Nephron progenitor cell (in vitro differentiated cells): ENCODE data around the gene NAA20.

Experiments used
- DNase-seq: peaks from one replicate; pipeline ENCODE4 v3.0.0; 2021
- H3K27ac Mint-ChIP-seq: 2 replicates; pipeline ENCODE4 v1.8.0; 2021; ENCODE audit warnings: mild to moderate bottlenecking, moderate library complexity, mixed read lengths
- H3K27me3 Mint-ChIP-seq: 2 replicates; pipeline ENCODE4 v1.8.0; 2021; ENCODE audit warnings: mild to moderate bottlenecking, low read depth, mixed read lengths; ENCODE audit not compliant: poor library complexity
- H3K36me3 Mint-ChIP-seq: 2 replicates; pipeline ENCODE4 v1.8.0; 2021; ENCODE audit warnings: low read depth, mixed read lengths
- H3K4me1 Mint-ChIP-seq: 2 replicates; pipeline ENCODE4 v1.8.0; 2021; ENCODE audit warnings: mixed read lengths
- H3K4me3 Mint-ChIP-seq: 2 replicates; pipeline ENCODE4 v1.8.0; 2021; ENCODE audit warnings: mild to moderate bottlenecking, moderate library complexity, mixed read lengths
- H3K9me3 Mint-ChIP-seq: 2 replicates; pipeline ENCODE4 v1.8.0; 2021; ENCODE audit warnings: mild to moderate bottlenecking, moderate library complexity, mixed read lengths
- TF ChIP-seq, protein P1 (sequence below): fragments of 200-600 bp; sonication (generic); IDR thresholded peaks from 2 replicates; pipeline ENCODE4 v1.5.0; 2021; ENCODE audit warnings: antibody characterized with exemption

The NAA20 gene

GRCh38 chr20:19981031-19981451, 36.1 kb upstream of the NAA20 start:
- peak overlapping the region; percentile 98 for H3K27ac Mint-ChIP-seq
- peaks cover 16% of the 10 kb centered on the region for H3K9me3 Mint-ChIP-seq
- H3K4me1 Mint-ChIP-seq = peaks cover 50% of the 10 kb centered on the region
- peaks cover 79% of the 10 kb centered on the region for H3K36me3 Mint-ChIP-seq
- peak overlapping the region; percentile 46 for H3K4me3 Mint-ChIP-seq
- TF ChIP-seq, protein P1, sequence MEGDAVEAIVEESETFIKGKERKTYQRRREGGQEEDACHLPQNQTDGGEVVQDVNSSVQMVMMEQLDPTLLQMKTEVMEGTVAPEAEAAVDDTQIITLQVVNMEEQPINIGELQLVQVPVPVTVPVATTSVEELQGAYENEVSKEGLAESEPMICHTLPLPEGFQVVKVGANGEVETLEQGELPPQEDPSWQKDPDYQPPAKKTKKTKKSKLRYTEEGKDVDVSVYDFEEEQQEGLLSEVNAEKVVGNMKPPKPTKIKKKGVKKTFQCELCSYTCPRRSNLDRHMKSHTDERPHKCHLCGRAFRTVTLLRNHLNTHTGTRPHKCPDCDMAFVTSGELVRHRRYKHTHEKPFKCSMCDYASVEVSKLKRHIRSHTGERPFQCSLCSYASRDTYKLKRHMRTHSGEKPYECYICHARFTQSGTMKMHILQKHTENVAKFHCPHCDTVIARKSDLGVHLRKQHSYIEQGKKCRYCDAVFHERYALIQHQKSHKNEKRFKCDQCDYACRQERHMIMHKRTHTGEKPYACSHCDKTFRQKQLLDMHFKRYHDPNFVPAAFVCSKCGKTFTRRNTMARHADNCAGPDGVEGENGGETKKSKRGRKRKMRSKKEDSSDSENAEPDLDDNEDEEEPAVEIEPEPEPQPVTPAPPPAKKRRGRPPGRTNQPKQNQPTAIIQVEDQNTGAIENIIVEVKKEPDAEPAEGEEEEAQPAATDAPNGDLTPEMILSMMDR = no peak
- DNase-seq = no peak
- H3K27me3 Mint-ChIP-seq = peaks cover 3% of the 10 kb centered on the region

GRCh38 chr20:19986419-19986818, 30.7 kb upstream of the NAA20 start:
- Mint-ChIP-seq H3K36me3 (peaks cover 64% of the 10 kb centered on the region), H3K9me3 (peaks cover 7% of the 10 kb centered on the region), H3K27me3 (peaks cover 3% of the 10 kb centered on the region), H3K4me3 (no peak overlapping the region), H3K4me1 (peaks cover 15% of the 10 kb centered on the region), H3K27ac (no peak overlapping the region)
- TF ChIP-seq, protein P1 = no peak
- DNase-seq = no peak

- no peak overlapping the region for H3K4me3 Mint-ChIP-seq
- DNase-seq = no peak
- H3K4me1 Mint-ChIP-seq = peaks cover 16% of the 10 kb centered on the region
- H3K9me3 Mint-ChIP-seq = peaks cover 7% of the 10 kb centered on the region
- TF ChIP-seq, protein P1 = no peak
- H3K27me3 Mint-ChIP-seq = no peaks in the 10 kb centered on the region
- H3K36me3 Mint-ChIP-seq = peaks cover 58% of the 10 kb centered on the region
- H3K27ac Mint-ChIP-seq = no peak overlapping the region
Measured at GRCh38 chr20:19987046-19987445, 30.1 kb upstream of the NAA20 start.

GRCh38 chr20:19990850-19991249, 26.3 kb upstream of the NAA20 start:
- DNase-seq = no peak
- no peak overlapping the region for H3K27ac Mint-ChIP-seq

DNA sequence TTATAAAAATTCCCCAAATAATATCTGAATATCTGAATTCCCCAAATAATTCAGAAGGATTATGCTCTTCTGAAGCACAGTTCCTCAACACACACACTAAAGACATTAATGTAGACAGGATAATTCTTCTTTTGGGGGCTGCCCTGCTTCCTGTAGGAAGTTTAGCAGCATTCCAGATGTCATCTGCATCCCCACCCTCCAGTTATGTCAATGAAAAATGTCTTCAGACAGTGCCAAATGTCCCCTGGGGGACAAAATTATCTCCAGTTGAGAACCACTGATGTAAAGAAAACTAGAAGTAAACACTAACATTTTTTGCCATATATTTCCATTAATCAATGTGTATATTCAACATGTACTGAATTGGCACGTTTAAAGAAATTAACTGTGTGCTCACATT, 25.9 kb upstream of the NAA20 start:
- Mint-ChIP-seq H3K4me3 (no peak overlapping the region), H3K4me1 (peaks cover 47% of the 10 kb centered on the region)

More at GRCh38 chr20:19990850-19991249, 26.3 kb upstream of the NAA20 start:
- Mint-ChIP-seq H3K36me3 (peaks cover 48% of the 10 kb centered on the region), H3K9me3 (no peaks in the 10 kb centered on the region), H3K27me3 (peaks cover 4% of the 10 kb centered on the region), H3K4me3 (no peak overlapping the region), H3K4me1 (peaks cover 46% of the 10 kb centered on the region)
- TF ChIP-seq, protein P1 = no peak

DNA sequence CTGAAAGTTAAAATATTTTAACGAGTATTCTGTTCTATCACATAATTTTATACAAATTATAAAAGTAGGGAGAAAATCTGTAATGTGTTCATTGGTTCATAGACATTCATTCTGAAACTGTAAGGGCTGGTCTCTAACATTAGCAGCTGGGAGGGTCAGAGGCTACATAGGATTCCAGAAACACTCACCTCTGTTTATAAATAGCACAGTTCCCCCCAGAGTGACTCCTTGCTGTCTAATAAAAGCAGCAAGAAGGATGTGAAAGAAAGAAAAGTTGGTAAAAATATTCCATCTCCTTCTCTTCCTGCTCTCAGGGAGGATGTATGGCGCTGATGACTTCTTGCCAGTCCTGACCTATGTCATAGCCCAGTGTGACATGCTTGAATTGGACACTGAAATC, 25.3 kb upstream of the NAA20 start:
- TF ChIP-seq, protein P1 = no peak
- DNase-seq = no peak
- H3K9me3 Mint-ChIP-seq = no peaks in the 10 kb centered on the region
- H3K27me3 Mint-ChIP-seq = peaks cover 4% of the 10 kb centered on the region
- peaks cover 53% of the 10 kb centered on the region for H3K4me1 Mint-ChIP-seq
- no peak overlapping the region for H3K27ac Mint-ChIP-seq
- H3K4me3 Mint-ChIP-seq = no peak overlapping the region
- peaks cover 47% of the 10 kb centered on the region for H3K36me3 Mint-ChIP-seq

More for the DNA sequence above, 25.9 kb upstream of the NAA20 start:
- H3K27me3 Mint-ChIP-seq = peaks cover 4% of the 10 kb centered on the region
- H3K27ac Mint-ChIP-seq = no peak overlapping the region
- H3K9me3 Mint-ChIP-seq = no peaks in the 10 kb centered on the region
- H3K36me3 Mint-ChIP-seq = peaks cover 47% of the 10 kb centered on the region
- DNase-seq = no peak
- TF ChIP-seq, protein P1 = no peak
